GM18951 (cell line): ENCODE measurements around the gene RPS6KA4.
"Not testable (repeated sequence)": the region's sequence is repeated elsewhere in the genome, so short reads cannot be mapped to it uniquely, and the experiment has no call there.

Experiments
- POLR2A ChIP-seq: IDR thresholded peaks from 4 replicates; pipeline ENCODE4 v1.6.1; 2011; ENCODE audit warnings: mild to moderate bottlenecking; ENCODE audit not compliant: insufficient read length, insufficient read depth; ENCODE audit errors: extremely low read depth
- in situ Hi-C: fragments of 300-500 bp; cut with MboI; formaldehyde crosslinking; loops from one replicate; pipeline ENCODE4 v1.12.0; 2022; ENCODE audit warnings: low sequenced_read_pairs, mixed read lengths, inconsistent platforms; ENCODE audit not compliant: unreplicated experiment

Gene RPS6KA4

GRCh38 chr11:64358907-64359711 lies at the start of gene RPS6KA4:
TSS of gene RPS6KA4 (plus strand) at chr11:64359162. CDS start at chr11:64359236, 74 bp downstream.
- TF ChIP-seq POLR2A, result peak; percentile 81
- in situ Hi-C loops, result no loop called here

GRCh38 chr11:64312947-64313346 lies 46.0 kb upstream of the RPS6KA4 start:
- in situ Hi-C loops, result no loop called here
- TF ChIP-seq POLR2A, result no peak

- in situ Hi-C loops, result no loop called here
- TF ChIP-seq POLR2A, result no peak
Measured at GRCh38 chr11:64313491-64314145, 45.3 kb upstream of the RPS6KA4 start.

DNA sequence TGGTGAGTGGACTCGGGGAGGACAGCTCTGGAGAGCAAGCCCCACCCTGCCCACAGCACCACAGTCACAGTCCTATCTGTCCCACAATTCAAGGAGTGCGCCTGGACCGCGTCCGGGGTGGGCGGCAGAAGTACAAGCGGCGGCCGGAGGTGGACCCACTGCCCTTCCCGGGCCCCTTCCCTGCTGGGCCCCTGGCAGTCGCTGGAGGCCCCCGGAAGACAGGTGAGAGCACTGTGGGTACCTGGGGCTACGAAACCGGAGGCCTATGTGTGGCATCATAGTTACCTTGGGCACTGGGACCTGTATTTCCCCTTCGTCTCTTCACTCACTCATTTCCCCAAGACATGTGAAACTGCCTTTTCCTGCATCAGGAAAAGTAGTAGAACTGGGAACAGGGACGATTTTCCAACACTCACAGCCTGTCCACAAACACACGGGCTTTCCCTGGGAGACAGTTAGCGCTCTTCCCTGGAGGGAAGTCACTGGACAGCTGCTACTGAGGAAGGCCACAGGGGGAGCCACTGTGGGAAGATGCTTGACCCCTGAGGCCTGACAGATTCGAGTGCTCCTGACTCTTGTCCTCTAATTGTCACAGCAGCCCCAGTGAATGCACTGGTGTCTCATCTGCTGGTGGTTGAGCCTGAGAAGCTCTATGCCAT lies 44.7 kb upstream of the RPS6KA4 start:
- TF ChIP-seq POLR2A, result no peak
- in situ Hi-C loops, result no loop called here

DNA sequence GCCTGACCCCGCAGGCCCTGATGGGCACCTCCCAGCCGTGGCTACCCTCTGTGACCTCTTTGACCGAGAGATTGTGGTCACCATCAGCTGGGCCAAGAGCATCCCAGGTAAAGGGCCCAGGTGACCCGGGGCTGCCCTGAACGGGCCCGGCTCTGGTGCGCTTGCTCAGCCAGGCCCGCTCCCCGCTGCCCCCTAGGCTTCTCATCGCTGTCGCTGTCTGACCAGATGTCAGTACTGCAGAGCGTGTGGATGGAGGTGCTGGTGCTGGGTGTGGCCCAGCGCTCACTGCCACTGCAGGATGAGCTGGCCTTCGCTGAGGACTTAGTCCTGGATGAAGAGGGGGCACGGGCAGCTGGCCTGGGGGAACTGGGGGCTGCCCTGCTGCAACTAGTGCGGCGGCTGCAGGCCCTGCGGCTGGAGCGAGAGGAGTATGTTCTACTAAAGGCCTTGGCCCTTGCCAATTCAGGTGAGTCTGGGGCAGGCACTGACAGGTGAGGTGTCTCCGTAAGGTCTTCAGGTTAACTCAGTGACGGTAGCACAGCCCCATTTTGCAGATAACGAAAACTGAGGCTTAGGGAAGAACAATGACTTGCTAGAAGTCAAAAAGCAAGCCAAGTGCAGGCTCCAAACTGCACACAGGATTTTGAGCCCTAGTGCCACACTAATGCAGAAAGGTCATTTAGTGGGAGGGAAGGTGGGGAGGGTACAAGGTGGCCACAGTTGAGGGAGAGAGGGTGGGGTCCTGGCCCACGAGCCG lies 44.0 kb upstream of the RPS6KA4 start:
- in situ Hi-C loops, result no loop called here
- TF ChIP-seq POLR2A, result no peak

- in situ Hi-C loops, result not testable (repeated sequence)
Measured at GRCh38 chr11:64315667-64316526, 43.1 kb upstream of the RPS6KA4 start.

GRCh38 chr11:64316672-64317324 lies 42.2 kb upstream of the RPS6KA4 start:
- in situ Hi-C loops, result no loop called here
- TF ChIP-seq POLR2A, result no peak

DNA sequence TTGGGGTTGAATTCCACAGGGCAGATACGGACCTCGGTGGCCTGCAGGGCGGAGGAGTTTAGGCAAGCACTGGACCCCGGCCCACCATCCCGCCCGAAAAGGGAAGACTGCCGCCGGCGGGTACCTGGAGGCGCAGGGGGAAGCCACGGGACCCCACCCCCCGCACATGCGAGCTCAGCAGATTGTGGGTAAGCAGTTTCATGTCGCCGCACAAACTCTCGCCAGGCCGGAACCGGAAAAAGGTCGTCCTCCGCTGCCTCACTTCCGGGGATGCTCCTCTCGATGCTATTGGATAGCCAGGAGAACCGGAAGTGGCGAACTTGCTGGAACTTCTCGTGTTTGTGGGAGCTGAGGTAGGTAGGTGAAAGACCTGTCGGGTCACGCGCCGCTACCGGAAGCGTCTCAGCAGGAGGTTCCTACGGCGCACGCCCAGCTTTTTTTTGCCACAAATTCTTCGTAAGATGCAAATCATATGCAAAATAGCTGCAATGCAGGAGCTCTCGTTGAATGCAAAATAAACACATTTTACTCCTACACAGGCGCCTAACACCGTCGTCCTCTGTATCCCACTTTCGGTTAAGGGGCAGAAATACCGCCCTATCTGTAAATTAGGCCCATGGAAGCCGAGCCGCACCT lies 41.5 kb upstream of the RPS6KA4 start, which contains the start of gene TRMT112:
Gene TRMT112, minus strand, starts transcription at position 235 of the 636 bp plus-strand sequence. Its CDS starts 33 bp downstream, at position 202.
- in situ Hi-C loops, result no loop called here
- peak; percentile 84 for TF ChIP-seq POLR2A

DNA sequence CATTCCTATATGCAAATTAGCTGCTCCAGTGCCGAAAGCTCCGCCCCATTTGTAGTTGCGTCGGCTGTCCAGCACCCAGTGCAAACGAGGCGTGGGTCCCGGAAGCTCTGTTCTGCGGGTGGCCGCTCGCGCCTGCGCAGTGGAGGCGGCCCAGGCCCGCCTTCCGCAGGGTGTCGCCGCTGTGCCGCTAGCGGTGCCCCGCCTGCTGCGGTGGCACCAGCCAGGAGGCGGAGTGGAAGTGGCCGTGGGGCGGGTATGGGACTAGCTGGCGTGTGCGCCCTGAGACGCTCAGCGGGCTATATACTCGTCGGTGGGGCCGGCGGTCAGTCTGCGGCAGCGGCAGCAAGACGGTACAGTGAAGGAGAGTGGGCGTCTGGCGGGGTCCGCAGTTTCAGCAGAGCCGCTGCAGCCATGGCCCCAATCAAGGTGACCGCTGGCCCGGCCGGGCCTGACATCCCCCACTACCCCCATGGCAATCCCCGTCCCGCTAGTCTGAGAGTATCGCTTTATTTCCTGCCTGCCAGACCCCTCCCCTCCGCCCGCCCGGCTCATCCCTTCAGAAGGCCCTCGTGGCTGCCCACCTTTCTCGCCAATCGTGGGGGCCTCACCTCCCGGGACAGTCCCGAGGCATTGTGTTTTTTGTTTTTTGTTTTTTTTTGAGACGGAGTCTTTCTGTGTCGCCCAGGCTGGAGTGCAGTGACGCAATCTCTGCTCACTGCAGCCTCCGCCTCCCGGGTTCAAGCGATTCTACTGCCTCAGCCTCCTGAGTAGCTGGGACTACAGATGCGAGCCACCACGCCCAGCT lies 40.8 kb upstream of the RPS6KA4 start, which contains the start of gene PRDX5:
Gene PRDX5, plus strand, starts transcription at position 161 of the 805 bp plus-strand sequence. Its CDS starts 95 bp downstream, at position 256.
- in situ Hi-C loops, result no loop called here
- peak; percentile 82 for TF ChIP-seq POLR2A
